ENCODE results near the gene CLNK. TPM values are rescaled to one million over a fixed set of nuclear protein-coding genes. Genes with fewer than 3 reads are reported as not detected.

Gene CLNK
- total and polyA plus RNA-seq, 2 of the 8 experiments (the other 6 are each of a cell fraction or from before 2014, with no cell fraction given): not detected

DNA sequence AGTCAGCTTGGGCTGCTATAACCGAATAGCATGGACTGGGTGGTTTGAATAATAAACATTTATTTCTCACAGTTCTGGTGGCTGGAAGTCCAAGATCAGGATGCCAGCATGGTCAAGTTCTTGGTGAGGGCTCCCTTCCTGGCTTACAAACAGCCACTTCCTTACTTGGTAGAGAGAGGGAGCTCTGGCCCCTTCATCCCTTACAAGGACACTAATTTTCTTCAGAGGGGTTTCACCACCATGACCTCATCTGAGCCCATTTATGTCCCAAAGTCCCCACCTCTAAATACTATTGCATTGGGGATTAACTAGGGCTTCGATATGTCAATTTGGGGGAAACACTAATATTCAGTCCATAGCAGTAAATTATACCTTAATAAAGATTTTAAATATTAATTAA is 61.8 kb downstream of the CLNK start:
- H3K56ac ChIP-seq (replicated peaks; ENCODE audit: insufficient read length, low read depth, low read length): no peak overlapping the region
- no peak overlapping the region for H3K14ac ChIP-seq (ENCODE audit: insufficient read length)
- no peak overlapping the region for H2AK5ac ChIP-seq (ENCODE audit: low read depth, low read length)
- H2BK5ac ChIP-seq (ENCODE audit: low read depth, low read length): no peak overlapping the region
- H3K23ac ChIP-seq (ENCODE audit: insufficient read length): no peak overlapping the region
- H4K91ac ChIP-seq (replicated peaks; ENCODE audit: insufficient read length, low read length): no peak overlapping the region
- H3K4me2 ChIP-seq (ENCODE audit: insufficient read depth in 1 of 2, low read depth in 2 of 2, low read length in 2 of 2): no peak overlapping the region
- 79% methylated on average over 2 of the region's 2 CpGs; no CpG with 5 or more reads in 1 of the 2 experiments for WGBS, 2 experiments (ENCODE audit: extremely low coverage in 1 of 2, insufficient coverage in 1 of 2, insufficient read length in 1 of 2, insufficient replicate concordance in 2 of 2, low coverage in 1 of 2, low lambda C conversion rate in 2 of 2, missing lambda C conversion rate in 1 of 2)
- DNase-seq (ENCODE audit: low read depth in 1 of 2, low spot score in 2 of 2) (no peak), FAIRE-seq (no peak)
- H2AFZ ChIP-seq (ENCODE audit: low read length): no peak overlapping the region
- no peaks in the 10 kb centered on the region for H3K27me3 ChIP-seq (replicated peaks in 1 of 4; ENCODE audit: control insufficient read depth in 3 of 4, extremely low read depth in 1 of 4, insufficient read depth in 3 of 4, low read length in 3 of 4)
- H4K5ac ChIP-seq (ENCODE audit: insufficient read length, low read depth, low read length): no peak overlapping the region
- no peak overlapping the region for H2BK12ac ChIP-seq (ENCODE audit: low read depth, low read length)
- no peak overlapping the region for H3K4ac ChIP-seq (replicated peaks; ENCODE audit: insufficient read length, low read depth, low read length)
- no peaks in the 10 kb centered on the region for H3K9me3 ChIP-seq (ENCODE audit: insufficient read depth in 2 of 2, low read depth in 1 of 2, low read length in 1 of 2)
- no peaks in the 10 kb centered on the region; the same call in 1 of the 2 replicates for H3K79me1 ChIP-seq (ENCODE audit: low read depth, low read length)
- no peak overlapping the region for H3K27ac ChIP-seq (ENCODE audit: low read depth, low read length)
- H2BK120ac ChIP-seq (replicated peaks; ENCODE audit: low read depth, low read length): no peak overlapping the region
- ChIA-PET POLR2A (ENCODE audit: partially characterized antibody) (no interaction called here), CTCF (ENCODE audit: partially characterized antibody) (interaction anchor here (0.9 to 1.5 kb wide), 5 partner anchors 14 to 256 kb away, joined by 3 to 7 read pairs (median 4); no protein-coding TSS in a partner anchor)
- H4K20me1 ChIP-seq (replicated peaks in 1 of 2; ENCODE audit: control insufficient read depth in 1 of 2, insufficient read depth in 2 of 2, low read length in 2 of 2): no peaks in the 10 kb centered on the region
- no peak overlapping the region for H4K8ac ChIP-seq (ENCODE audit: extremely low read depth, insufficient read depth, low read length)
- H3K79me2 ChIP-seq (ENCODE audit: control insufficient read depth in 1 of 2, insufficient read depth in 2 of 2, low read length in 2 of 2): no peaks in the 10 kb centered on the region
- no peak overlapping the region for H3K4me3 ChIP-seq (ENCODE audit: extremely low read depth in 1 of 4, insufficient read depth in 2 of 4, low read depth in 3 of 4, low read length in 4 of 4)
- H3K4me1 ChIP-seq (replicated peaks in 1 of 4; ENCODE audit: control insufficient read depth in 3 of 4, insufficient read depth in 4 of 4, low read length in 3 of 4): no peaks in the 10 kb centered on the region
- TF ChIP-seq RAD21 (IDR thresholded peaks at IDR 0.05 in 1 of 2, conservative IDR thresholded peaks at IDR 0.05 in 1 of 2; ENCODE audit: low read depth in 2 of 2, low read length in 2 of 2) (peak; percentile 77 to 80), NRF1 (IDR thresholded peaks at IDR 0.05; ENCODE audit: low read depth, low read length) (no peak), RFX5 (IDR thresholded peaks at IDR 0.05; ENCODE audit: borderline replicate concordance, low read depth, low read length) (no peak), CEBPB (IDR thresholded peaks at IDR 0.05; ENCODE audit: low read depth, low read length) (no peak), JUN (IDR thresholded peaks at IDR 0.05; ENCODE audit: low read depth, low read length) (0 out of 2 replicates have a peak, but pooled peaks have one; percentile 9), JUND (IDR thresholded peaks at IDR 0.05; ENCODE audit: low read length) (peak; percentile 45; the same call in 1 of the 2 replicates), CTCF (IDR thresholded peaks at IDR 0.05; ENCODE audit: control extremely low read depth in 1 of 3, insufficient read depth in 1 of 3, low read depth in 1 of 3, low read length in 3 of 3) (peak; percentile 23 to 66 (median 58))
- no peak overlapping the region for H2BK20ac ChIP-seq (ENCODE audit: low read length)
- no peaks in the 10 kb centered on the region for H3K23me2 ChIP-seq (ENCODE audit: low read depth, low read length)
- H3K18ac ChIP-seq (ENCODE audit: extremely low read depth, low read length): no peak overlapping the region
- no peak overlapping the region for H3K9ac ChIP-seq (replicated peaks in 1 of 4; ENCODE audit: extremely low read depth in 1 of 4, low read depth in 3 of 4, low read length in 3 of 4)
- H2BK15ac ChIP-seq (ENCODE audit: low read length): no peak overlapping the region
- H3K36me3 ChIP-seq (ENCODE audit: control insufficient read depth in 2 of 4, insufficient read depth in 4 of 4, low read length in 3 of 4): no peaks in the 10 kb centered on the region
